HEK293T (cell line): ENCODE data around the gene NDUFA9.

ENCODE experiments used
- ELF4 ChIP-seq: fragments of 450-650 bp; IDR thresholded peaks from 2 replicates; pipeline ENCODE4 v1.6.1; 2017; ENCODE audit warnings: antibody characterized with exemption
- FOXM1 ChIP-seq: fragments of 450-650 bp; IDR thresholded peaks from 2 replicates; pipeline ENCODE4 v1.6.1; 2017; ENCODE audit warnings: mild to moderate bottlenecking, borderline replicate concordance
- HDGF ChIP-seq: fragments of 450-650 bp; IDR thresholded peaks from 2 replicates; pipeline ENCODE4 v1.6.1; 2017; ENCODE audit warnings: antibody characterized with exemption, borderline replicate concordance
- NFRKB ChIP-seq: fragments of 450-650 bp; IDR thresholded peaks from 2 replicates; pipeline ENCODE4 v1.6.1; 2016; ENCODE audit warnings: mild to moderate bottlenecking, moderate library complexity
- SP1 ChIP-seq: fragments of 450-650 bp; IDR thresholded peaks from 2 replicates; pipeline ENCODE4 v1.6.1; 2017
- SUZ12 ChIP-seq: fragments of 450-650 bp; IDR thresholded peaks from 2 replicates; pipeline ENCODE4 v1.6.1; 2016; ENCODE audit warnings: mild to moderate bottlenecking

DNA sequence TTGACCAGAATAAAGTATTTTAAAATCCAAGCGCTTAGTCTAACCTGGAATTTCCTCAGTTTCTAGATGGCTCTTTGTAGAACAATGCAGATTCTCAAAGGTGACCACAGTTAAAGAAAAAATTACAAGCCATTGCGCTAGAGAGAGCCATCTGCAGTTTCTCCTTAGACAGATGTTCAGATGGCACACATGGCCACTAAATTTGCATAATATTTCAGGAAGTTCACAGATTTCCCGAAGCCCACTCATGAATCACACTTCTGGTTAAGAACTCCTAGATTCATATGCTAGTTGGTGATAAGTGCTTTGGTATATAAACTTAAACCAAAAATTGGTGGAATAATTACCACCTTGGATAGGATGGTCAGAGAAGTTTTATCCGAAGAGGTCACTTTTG, 812 bp upstream of the NDUFA9 start:
- TF ChIP-seq ELF4: no peak
- no peak for TF ChIP-seq SP1
- no peak for TF ChIP-seq SUZ12
- TF ChIP-seq FOXM1: no peak
- no peak for TF ChIP-seq HDGF
- no peak for TF ChIP-seq NFRKB
